ENCODE results near the gene SLC25A21. TPM values are rescaled to one million over a fixed set of nuclear protein-coding genes. Genes with fewer than 3 reads are reported as not detected.

SLC25A21 gene
- total and polyA plus RNA-seq, 10 of the 15 experiments (the other 5 are each of a cell fraction or from before 2014, with no cell fraction given), result 0.06 to 0.72 (median 0.17) TPM; not detected in 3

DNA sequence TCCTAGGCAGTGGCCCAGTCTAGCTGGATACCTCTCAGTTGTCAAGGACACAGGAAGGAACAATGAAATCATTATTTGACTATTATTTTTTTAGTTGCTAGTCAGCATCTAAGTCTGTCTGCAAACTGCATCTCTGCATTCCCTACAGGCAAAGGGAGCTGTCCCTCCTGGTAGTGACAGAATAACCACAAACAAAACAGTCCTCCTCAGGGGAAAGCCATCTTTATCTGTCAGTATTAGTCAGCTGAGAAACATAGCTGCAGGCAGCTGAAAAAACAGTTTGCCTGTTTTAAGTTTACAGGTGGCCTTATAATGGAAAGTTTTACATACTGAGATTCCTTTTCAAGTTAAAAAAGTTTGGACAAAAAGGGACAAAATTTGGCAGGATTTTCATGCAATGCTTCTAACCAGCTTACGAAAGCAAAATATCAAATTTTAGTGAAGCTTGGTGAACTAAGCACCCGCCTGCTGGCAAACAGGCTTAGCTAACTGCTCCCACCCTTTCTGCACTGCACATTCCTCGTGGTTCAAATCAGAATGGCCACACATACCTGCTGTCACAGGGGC, 29.5 kb downstream of the SLC25A21 start:
- POLR2A ChIA-PET, result no interaction called here
- TF ChIP-seq MYC (IDR thresholded peaks at IDR 0.05; ENCODE audit: insufficient read depth, insufficient read length, insufficient replicate concordance, low read length, severe bottlenecking), result no peak
- TF ChIP-seq, protein P1, sequence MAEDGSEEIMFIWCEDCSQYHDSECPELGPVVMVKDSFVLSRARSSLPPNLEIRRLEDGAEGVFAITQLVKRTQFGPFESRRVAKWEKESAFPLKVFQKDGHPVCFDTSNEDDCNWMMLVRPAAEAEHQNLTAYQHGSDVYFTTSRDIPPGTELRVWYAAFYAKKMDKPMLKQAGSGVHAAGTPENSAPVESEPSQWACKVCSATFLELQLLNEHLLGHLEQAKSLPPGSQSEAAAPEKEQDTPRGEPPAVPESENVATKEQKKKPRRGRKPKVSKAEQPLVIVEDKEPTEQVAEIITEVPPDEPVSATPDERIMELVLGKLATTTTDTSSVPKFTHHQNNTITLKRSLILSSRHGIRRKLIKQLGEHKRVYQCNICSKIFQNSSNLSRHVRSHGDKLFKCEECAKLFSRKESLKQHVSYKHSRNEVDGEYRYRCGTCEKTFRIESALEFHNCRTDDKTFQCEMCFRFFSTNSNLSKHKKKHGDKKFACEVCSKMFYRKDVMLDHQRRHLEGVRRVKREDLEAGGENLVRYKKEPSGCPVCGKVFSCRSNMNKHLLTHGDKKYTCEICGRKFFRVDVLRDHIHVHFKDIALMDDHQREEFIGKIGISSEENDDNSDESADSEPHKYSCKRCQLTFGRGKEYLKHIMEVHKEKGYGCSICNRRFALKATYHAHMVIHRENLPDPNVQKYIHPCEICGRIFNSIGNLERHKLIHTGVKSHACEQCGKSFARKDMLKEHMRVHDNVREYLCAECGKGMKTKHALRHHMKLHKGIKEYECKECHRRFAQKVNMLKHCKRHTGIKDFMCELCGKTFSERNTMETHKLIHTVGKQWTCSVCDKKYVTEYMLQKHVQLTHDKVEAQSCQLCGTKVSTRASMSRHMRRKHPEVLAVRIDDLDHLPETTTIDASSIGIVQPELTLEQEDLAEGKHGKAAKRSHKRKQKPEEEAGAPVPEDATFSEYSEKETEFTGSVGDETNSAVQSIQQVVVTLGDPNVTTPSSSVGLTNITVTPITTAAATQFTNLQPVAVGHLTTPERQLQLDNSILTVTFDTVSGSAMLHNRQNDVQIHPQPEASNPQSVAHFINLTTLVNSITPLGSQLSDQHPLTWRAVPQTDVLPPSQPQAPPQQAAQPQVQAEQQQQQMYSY (CRISPR knock-in tag; IDR thresholded peaks at IDR 0.05), result no peak
- no peak for TF ChIP-seq STAT1 (conservative IDR thresholded peaks at IDR 0.05)
- no peak for TF ChIP-seq FOXM1 (IDR thresholded peaks at IDR 0.05; ENCODE audit: low read depth, low read length)
- no peak for TF ChIP-seq ZNF24 (IDR thresholded peaks at IDR 0.05)
- no peak for TF ChIP-seq SRF (IDR thresholded peaks at IDR 0.05; ENCODE audit: low read depth in 2 of 2, low read length in 2 of 2)
- no peak for TF ChIP-seq ZBED1 (IDR thresholded peaks at IDR 0.05; ENCODE audit: borderline replicate concordance)
- TF ChIP-seq RCOR1 (conservative IDR thresholded peaks at IDR 0.05; ENCODE audit: low read depth, low read length), result no peak
- no peak for TF ChIP-seq SREBF1 (IDR thresholded peaks at IDR 0.05; ENCODE audit: low read length)
- TF ChIP-seq, protein P2, sequence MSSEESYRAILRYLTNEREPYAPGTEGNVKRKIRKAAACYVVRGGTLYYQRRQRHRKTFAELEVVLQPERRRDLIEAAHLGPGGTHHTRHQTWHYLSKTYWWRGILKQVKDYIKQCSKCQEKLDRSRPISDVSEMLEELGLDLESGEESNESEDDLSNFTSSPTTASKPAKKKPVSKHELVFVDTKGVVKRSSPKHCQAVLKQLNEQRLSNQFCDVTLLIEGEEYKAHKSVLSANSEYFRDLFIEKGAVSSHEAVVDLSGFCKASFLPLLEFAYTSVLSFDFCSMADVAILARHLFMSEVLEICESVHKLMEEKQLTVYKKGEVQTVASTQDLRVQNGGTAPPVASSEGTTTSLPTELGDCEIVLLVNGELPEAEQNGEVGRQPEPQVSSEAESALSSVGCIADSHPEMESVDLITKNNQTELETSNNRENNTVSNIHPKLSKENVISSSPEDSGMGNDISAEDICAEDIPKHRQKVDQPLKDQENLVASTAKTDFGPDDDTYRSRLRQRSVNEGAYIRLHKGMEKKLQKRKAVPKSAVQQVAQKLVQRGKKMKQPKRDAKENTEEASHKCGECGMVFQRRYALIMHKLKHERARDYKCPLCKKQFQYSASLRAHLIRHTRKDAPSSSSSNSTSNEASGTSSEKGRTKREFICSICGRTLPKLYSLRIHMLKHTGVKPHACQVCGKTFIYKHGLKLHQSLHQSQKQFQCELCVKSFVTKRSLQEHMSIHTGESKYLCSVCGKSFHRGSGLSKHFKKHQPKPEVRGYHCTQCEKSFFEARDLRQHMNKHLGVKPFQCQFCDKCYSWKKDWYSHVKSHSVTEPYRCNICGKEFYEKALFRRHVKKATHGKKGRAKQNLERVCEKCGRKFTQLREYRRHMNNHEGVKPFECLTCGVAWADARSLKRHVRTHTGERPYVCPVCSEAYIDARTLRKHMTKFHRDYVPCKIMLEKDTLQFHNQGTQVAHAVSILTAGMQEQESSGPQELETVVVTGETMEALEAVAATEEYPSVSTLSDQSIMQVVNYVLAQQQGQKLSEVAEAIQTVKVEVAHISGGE (CRISPR knock-in tag; IDR thresholded peaks at IDR 0.05), result no peak
- TF ChIP-seq, protein P3, sequence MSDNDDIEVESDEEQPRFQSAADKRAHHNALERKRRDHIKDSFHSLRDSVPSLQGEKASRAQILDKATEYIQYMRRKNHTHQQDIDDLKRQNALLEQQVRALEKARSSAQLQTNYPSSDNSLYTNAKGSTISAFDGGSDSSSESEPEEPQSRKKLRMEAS (IDR thresholded peaks at IDR 0.05; ENCODE audit: low read depth, low read length), result no peak
- TF ChIP-seq, protein P4, sequence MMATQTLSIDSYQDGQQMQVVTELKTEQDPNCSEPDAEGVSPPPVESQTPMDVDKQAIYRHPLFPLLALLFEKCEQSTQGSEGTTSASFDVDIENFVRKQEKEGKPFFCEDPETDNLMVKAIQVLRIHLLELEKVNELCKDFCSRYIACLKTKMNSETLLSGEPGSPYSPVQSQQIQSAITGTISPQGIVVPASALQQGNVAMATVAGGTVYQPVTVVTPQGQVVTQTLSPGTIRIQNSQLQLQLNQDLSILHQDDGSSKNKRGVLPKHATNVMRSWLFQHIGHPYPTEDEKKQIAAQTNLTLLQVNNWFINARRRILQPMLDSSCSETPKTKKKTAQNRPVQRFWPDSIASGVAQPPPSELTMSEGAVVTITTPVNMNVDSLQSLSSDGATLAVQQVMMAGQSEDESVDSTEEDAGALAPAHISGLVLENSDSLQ (IDR thresholded peaks at IDR 0.05), result no peak

More for the DNA sequence above, 29.5 kb downstream of the SLC25A21 start:
- Histone ChIP-seq H3K9ac (ENCODE audit: control insufficient read depth, insufficient read depth, low read length) (no peak overlapping the region), H3K36me3 (ENCODE audit: control insufficient read depth in 2 of 2, insufficient read depth in 2 of 2, low read length in 1 of 2) (no peaks in the 10 kb centered on the region), H3K4me2 (ENCODE audit: control insufficient read depth, insufficient read depth) (no peak overlapping the region), H3K79me2 (ENCODE audit: control insufficient read depth, insufficient read depth, low read length) (no peaks in the 10 kb centered on the region), H3K4me1 (ENCODE audit: control insufficient read depth, insufficient read depth, low read length) (no peaks in the 10 kb centered on the region), H3K27me3 (replicated peaks in 1 of 2; ENCODE audit: control insufficient read depth in 2 of 2, insufficient read depth in 2 of 2, low read length in 1 of 2) (no peaks in the 10 kb centered on the region), H3K27ac (ENCODE audit: control insufficient read depth, insufficient read depth) (no peak overlapping the region), H3K4me3 (no peak overlapping the region), H3K9me3 (replicated peaks; ENCODE audit: control insufficient read depth, insufficient read depth, low read length) (no peaks in the 10 kb centered on the region), H4K20me1 (ENCODE audit: control insufficient read depth, insufficient read depth) (no peaks in the 10 kb centered on the region), H2AFZ (ENCODE audit: control insufficient read depth, low read depth, low read length) (no peak overlapping the region)
- 0% methylated on average over 3 of the region's 3 CpGs for WGBS (ENCODE audit: insufficient coverage, insufficient replicate concordance, low lambda C conversion rate, missing lambda C conversion rate)
- ChIA-PET SMC1A (ENCODE audit: uncharacterized antibody, unreplicated experiment) (interaction anchor here (0.6 kb wide), 1 partner anchor 410 kb away, joined by 3 read pairs; no protein-coding TSS in a partner anchor), RAD21 (ENCODE audit: unreplicated experiment) (no interaction called here), CTCF (interaction anchor here (1.1 kb wide), 1 partner anchor 200 kb away, joined by 3 read pairs; no protein-coding TSS in a partner anchor)
- FAIRE-seq (no peak), DNase-seq (ENCODE audit: low read depth, low spot score) (no peak), ATAC-seq (no peak)
- intact Hi-C loops (cut with micrococcal nuclease; ENCODE audit: unreplicated experiment) (no loop called here), in situ Hi-C loops (cut with MboI) (loop anchor here (10.0 kb wide), 1 partner anchor 488 kb away; no protein-coding TSS in a partner anchor)
- BruUV-seq (replicated peaks), result no TSS peak

Data from GM12878 (cell line).